Fibroblast of skin of abdomen (primary cell): ENCODE results near the gene STAU1.
"Not testable (repeated sequence)": the region's sequence is repeated elsewhere in the genome, so short reads cannot be mapped to it uniquely, and the experiment has no call there.

Source experiments
- DNase-seq: peaks from one replicate; pipeline ENCODE4 v3.0.0-alpha.2; 2013

STAU1 gene

GRCh38 chr20:49203746-49204145 lies 15.6 kb upstream of the STAU1 start:
- DNase-seq = no peak

GRCh38 chr20:49203011-49203410 lies 14.9 kb upstream of the STAU1 start:
- no peak for DNase-seq

GRCh38 chr20:49199729-49200293 lies 11.7 kb upstream of the STAU1 start:
- no peak for DNase-seq

GRCh38 chr20:49192944-49193518 lies 4.9 kb upstream of the STAU1 start:
- not testable (repeated sequence) for DNase-seq

- DNase-seq = no peak
Measured at GRCh38 chr20:49187330-49187850, 744 bp downstream of the STAU1 start.

- DNase-seq = peak; percentile 25
Measured at GRCh38 chr20:49186535-49187329, 1.4 kb downstream of the STAU1 start.

GRCh38 chr20:49185071-49185761 lies 2.9 kb downstream of the STAU1 start:
- DNase-seq = no peak

- DNase-seq = no peak
Measured at GRCh38 chr20:49184691-49185070, 3.5 kb downstream of the STAU1 start.

GRCh38 chr20:49184084-49184501 lies 4.0 kb downstream of the STAU1 start:
- DNase-seq = not testable (repeated sequence)

- DNase-seq = no peak
Measured at GRCh38 chr20:49183444-49183843, 4.7 kb downstream of the STAU1 start.

- DNase-seq = no peak
Measured at GRCh38 chr20:49181265-49181877, 6.8 kb downstream of the STAU1 start.

GRCh38 chr20:49179368-49180277 lies 8.5 kb downstream of the STAU1 start:
- DNase-seq = no peak

- no peak for DNase-seq
Measured at GRCh38 chr20:49174183-49174582, 14.0 kb downstream of the STAU1 start.

- no peak for DNase-seq
Measured at GRCh38 chr20:49172413-49172812, 15.7 kb downstream of the STAU1 start.

GRCh38 chr20:49171909-49172308 lies 16.2 kb downstream of the STAU1 start:
- no peak for DNase-seq

GRCh38 chr20:49170714-49171113 lies 17.4 kb downstream of the STAU1 start:
- no peak for DNase-seq

GRCh38 chr20:49169547-49169946 lies 18.6 kb downstream of the STAU1 start:
- DNase-seq = no peak

GRCh38 chr20:49168864-49169263 lies 19.3 kb downstream of the STAU1 start:
- DNase-seq = not testable (repeated sequence)

- no peak for DNase-seq
Measured at GRCh38 chr20:49167811-49168507, 20.2 kb downstream of the STAU1 start.

- DNase-seq = no peak
Measured at GRCh38 chr20:49166534-49167449, 21.3 kb downstream of the STAU1 start.
